ENCODE data around the gene ACTL7B.
"Not testable (repeated sequence)": the region's sequence is repeated elsewhere in the genome, so short reads cannot be mapped to it uniquely, and the experiment has no call there.

The ACTL7B gene

GRCh38 chr9:108867829-108868228, 12.0 kb upstream of the ACTL7B start:
- no peak for DNase-seq

GRCh38 chr9:108867116-108867515, 11.3 kb upstream of the ACTL7B start:
- no peak for DNase-seq

GRCh38 chr9:108866001-108866420, 10.2 kb upstream of the ACTL7B start:
- no peak for DNase-seq

- no peak for DNase-seq
Observed at GRCh38 chr9:108865037-108865436, 9.3 kb upstream of the ACTL7B start.

GRCh38 chr9:108864446-108864845, 8.7 kb upstream of the ACTL7B start:
- no peak for DNase-seq

- no peak for DNase-seq
Observed at GRCh38 chr9:108863891-108864290, 8.1 kb upstream of the ACTL7B start.

- DNase-seq: no peak
Observed at GRCh38 chr9:108861997-108862396, 6.2 kb upstream of the ACTL7B start, which contains the start of gene ACTL7A. TSS of gene ACTL7A (plus strand) at chr9:108862266. CDS start at chr9:108862323, 57 bp downstream.

GRCh38 chr9:108861464-108861863, 5.7 kb upstream of the ACTL7B start:
- DNase-seq: no peak

- DNase-seq: no peak
Observed at GRCh38 chr9:108860764-108861163, 5.0 kb upstream of the ACTL7B start.

- DNase-seq: no peak
Observed at GRCh38 chr9:108860354-108860753, 4.6 kb upstream of the ACTL7B start.

GRCh38 chr9:108859459-108860114, 3.8 kb upstream of the ACTL7B start:
- no peak for DNase-seq

GRCh38 chr9:108857572-108857971, 1.8 kb upstream of the ACTL7B start:
- DNase-seq: no peak

- DNase-seq: no peak
Observed at GRCh38 chr9:108855529-108855886, 278 bp downstream of the ACTL7B start.

- DNase-seq: no peak
Observed at GRCh38 chr9:108854641-108855528, 901 bp downstream of the ACTL7B start.

GRCh38 chr9:108854094-108854493, 1.7 kb downstream of the ACTL7B start:
- no peak for DNase-seq

GRCh38 chr9:108852079-108852478, 3.7 kb downstream of the ACTL7B start:
- DNase-seq: no peak

- DNase-seq: no peak
Observed at GRCh38 chr9:108851138-108851537, 4.6 kb downstream of the ACTL7B start.

- DNase-seq: peak; percentile 4
Observed at GRCh38 chr9:108850293-108850897, 5.4 kb downstream of the ACTL7B start.

GRCh38 chr9:108848296-108848695, 7.5 kb downstream of the ACTL7B start:
- DNase-seq: not testable (repeated sequence)

- DNase-seq: no peak
Observed at GRCh38 chr9:108845947-108846346, 9.8 kb downstream of the ACTL7B start.

- peak; percentile 27 for DNase-seq
Observed at GRCh38 chr9:108845507-108845906, 10.3 kb downstream of the ACTL7B start.

- DNase-seq: peak; percentile 88
Observed at GRCh38 chr9:108844856-108845255, 10.9 kb downstream of the ACTL7B start.

GRCh38 chr9:108844391-108844790, 11.4 kb downstream of the ACTL7B start:
- DNase-seq: peak; percentile 59

All from DMS79 treated with DMSO at 0.1 percent for 48 hours (cell line).